ENCODE results near the gene LRBA. TPM values are rescaled to one million over a fixed set of nuclear protein-coding genes. Genes with fewer than 3 reads are reported as not detected.
"Not testable (repeated sequence)": the region's sequence is repeated elsewhere in the genome, so short reads cannot be mapped to it uniquely, and the experiment has no call there.

The LRBA gene, protein sequence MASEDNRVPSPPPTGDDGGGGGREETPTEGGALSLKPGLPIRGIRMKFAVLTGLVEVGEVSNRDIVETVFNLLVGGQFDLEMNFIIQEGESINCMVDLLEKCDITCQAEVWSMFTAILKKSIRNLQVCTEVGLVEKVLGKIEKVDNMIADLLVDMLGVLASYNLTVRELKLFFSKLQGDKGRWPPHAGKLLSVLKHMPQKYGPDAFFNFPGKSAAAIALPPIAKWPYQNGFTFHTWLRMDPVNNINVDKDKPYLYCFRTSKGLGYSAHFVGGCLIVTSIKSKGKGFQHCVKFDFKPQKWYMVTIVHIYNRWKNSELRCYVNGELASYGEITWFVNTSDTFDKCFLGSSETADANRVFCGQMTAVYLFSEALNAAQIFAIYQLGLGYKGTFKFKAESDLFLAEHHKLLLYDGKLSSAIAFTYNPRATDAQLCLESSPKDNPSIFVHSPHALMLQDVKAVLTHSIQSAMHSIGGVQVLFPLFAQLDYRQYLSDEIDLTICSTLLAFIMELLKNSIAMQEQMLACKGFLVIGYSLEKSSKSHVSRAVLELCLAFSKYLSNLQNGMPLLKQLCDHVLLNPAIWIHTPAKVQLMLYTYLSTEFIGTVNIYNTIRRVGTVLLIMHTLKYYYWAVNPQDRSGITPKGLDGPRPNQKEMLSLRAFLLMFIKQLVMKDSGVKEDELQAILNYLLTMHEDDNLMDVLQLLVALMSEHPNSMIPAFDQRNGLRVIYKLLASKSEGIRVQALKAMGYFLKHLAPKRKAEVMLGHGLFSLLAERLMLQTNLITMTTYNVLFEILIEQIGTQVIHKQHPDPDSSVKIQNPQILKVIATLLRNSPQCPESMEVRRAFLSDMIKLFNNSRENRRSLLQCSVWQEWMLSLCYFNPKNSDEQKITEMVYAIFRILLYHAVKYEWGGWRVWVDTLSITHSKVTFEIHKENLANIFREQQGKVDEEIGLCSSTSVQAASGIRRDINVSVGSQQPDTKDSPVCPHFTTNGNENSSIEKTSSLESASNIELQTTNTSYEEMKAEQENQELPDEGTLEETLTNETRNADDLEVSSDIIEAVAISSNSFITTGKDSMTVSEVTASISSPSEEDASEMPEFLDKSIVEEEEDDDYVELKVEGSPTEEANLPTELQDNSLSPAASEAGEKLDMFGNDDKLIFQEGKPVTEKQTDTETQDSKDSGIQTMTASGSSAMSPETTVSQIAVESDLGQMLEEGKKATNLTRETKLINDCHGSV (N-terminal part only)
- polyA plus RNA-seq (ENCODE audit: insufficient read depth in 1 of 5, insufficient read length in 5 of 5, low replicate concordance in 1 of 5): 10 to 100 TPM; 39.8 to 58.2 (median 54.4) TPM
- long read RNA-seq, donor 1: 0 reads
- long read RNA-seq, donor 2, partial matches to known transcripts: 4,629 of 4,783 reads
- long read RNA-seq, donor 2, other reads (novel, unspliced or antisense): 154 of 4,783 reads
- long read RNA-seq, donor 3: 0 reads
- long read RNA-seq, donor 4, partial matches to known transcripts: 5,137 of 5,421 reads
- long read RNA-seq, donor 4, other reads (novel, unspliced or antisense): 284 of 5,421 reads
- long read RNA-seq, donor 5, partial matches to known transcripts: 9,947 of 10,488 reads
- long read RNA-seq, donor 5, other reads (novel, unspliced or antisense): 541 of 10,488 reads
- long read RNA-seq, donor 6, partial matches to known transcripts: 7,137 of 7,520 reads
- long read RNA-seq, donor 6, other reads (novel, unspliced or antisense): 382 of 7,520 reads
- long read RNA-seq, donor 7: 0 reads
- long read RNA-seq, donor 8: 0 reads

DNA sequence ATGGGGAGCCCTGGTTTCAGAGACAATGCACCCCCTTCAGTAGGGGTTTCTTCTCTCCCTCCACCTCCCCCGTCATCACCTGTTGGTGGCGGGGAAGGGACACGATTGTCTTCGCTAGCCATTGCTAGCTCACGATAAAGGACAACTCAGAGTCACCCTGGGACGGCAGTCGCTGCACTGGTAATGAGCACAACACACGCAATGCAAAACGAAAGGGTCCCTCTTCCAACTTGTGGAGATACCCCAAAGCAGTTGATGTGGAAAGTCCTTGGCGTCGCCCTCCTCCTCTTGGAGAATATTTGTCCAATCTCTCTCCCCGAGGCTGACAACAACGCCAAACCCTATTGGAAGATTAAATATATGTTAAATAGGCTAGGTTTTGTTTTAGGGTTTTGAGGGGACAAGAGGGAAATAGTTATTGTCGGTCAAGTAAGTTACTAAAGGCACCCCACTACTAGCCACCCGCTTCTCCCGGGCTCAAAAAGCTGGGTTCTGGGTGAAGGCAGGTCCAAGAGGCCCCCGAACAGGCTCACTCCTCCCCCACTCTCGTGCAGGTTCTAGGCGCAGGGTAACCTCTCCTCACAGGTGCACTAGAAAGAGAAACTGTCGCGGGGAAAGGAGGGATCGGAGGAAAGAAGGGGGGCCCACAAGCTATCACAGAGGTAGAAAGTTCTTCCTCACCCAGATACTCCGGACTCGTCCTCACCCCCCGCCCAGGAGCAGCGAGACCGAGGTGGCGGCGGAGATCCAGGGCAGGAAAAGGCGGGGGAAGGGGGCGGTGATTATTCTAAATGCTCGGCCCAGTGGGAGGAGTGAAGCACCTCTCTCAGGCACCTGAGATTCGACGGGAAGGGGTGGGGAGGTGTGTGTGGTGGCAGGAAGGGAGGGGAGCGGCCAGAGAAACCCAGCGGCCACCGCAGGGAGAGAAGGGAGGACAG, at the start of gene LRBA:
TSS of gene LRBA (minus strand) at position 764 of the 938 bp plus-strand sequence. CDS start at position 122, 642 bp downstream.
- DNase-seq: peak; percentile 68 to 74

DNA sequence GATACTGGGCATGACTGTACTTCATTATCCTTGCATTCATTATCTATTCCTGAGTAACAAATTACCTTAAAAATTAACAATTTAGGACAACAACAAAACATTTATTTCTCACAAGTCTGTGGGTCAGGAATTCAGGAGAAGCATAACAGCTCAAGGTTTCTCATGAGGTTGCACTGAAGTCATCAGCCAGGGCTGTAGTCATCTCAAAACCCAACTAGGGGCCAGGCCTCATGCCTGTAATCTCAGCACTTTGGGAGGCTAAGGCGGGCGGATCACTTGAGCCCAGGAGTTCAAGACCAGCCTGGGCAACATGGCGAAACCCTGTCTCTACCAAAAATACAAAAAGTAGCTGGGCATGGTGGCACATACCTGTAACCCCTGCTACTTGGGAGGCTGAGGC, 48.1 kb upstream of the LRBA start:
- not testable (repeated sequence) for DNase-seq

DNA sequence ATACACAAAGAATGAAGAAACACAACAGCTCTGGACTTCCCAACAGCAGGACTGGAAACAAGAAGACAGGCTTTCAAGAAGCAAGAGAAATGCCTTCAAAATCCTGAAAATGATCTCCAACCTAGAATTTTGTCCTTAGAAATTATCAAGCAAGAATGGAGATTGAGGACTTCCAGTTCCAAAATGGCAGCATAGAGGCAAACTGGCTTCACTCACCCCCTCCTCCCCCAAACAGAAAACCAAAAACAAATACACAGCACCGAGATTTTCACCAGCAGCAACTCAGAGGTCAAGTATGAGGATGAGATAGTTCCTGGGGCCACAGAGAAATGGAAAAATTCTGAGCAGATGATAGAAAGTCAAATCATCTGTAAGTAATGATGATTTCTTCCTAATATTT, 40.5 kb upstream of the LRBA start:
- no peak for DNase-seq

DNA sequence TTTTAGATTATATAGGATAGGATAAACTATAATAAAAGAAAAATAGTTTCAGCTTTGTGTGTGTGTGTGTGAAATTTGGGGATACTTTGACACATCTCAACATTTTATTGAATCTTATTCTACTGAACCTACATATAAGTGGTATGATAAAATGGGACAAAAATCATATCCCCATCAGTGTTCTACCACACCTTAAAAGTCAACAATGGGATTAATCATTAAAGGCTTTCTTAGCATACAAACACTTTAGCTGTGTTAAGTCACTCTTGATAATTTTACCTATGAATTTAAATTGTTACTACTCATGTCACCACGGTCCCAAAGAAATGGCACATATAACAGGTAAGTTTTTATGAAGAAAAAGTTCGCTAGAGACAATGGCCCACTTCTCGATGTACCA, 37.7 kb upstream of the LRBA start:
- DNase-seq: no peak

DNA sequence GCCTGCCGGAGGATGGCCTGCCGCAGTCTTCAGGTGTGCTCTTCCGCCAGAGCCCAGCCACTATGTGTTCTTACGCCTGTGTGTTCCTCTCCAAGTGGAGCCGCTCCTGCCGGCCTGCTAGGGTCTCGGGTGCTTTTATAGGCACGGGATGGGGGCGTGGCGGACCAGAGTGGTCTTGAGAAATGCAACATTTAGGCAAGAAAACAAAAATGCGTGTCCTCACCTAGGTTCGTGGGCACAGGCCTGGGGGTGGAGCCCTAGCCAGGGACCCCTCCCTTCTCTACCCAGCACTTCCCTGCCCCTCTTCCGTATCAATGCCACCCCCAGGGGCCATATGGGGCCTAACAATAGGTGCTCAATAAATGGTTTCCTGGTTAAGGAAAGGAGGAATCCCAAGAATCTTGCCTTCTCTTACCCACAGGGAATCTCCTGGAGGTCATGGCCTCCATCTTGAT, 34.4 kb upstream of the LRBA start:
- DNase-seq: no peak

DNA sequence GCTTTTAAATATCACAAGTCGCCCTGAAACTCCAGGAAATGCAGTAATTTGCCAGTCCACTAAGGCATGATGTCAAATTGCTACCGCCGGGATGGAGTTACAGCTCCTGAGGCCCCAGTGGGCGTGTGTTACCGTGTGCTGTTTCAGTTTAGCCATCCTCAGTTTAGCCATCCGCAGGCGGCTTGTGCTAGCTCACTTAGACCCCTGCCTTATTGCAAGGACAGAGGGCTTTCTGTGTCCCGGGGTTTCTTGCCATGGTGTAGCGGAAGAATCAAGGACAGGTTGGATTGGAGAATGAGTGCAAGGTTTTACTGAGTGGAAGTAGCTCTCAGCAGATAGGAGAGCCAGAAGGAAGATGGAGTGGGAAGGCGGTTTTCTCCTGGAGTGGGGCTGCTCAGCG, 33.8 kb upstream of the LRBA start:
- no peak for DNase-seq

DNA sequence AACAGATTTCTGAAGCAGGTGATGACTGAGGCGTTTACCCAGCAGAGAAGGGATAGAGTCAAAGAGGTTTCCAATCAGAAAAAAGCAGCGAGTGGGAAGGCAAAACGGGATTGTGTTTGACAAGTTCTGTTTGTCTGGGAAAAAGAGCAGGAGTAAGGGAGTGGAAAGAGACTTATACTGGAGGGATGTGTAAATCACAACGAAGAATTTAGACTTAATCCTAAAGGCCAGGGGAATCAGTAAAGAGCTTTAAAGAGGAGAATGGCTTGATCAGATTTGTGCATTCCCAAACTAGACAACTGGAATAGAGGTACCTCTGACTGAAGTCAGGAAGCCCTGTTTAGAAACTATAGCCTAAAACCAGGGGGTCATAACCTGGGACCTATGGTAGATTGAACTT, 31.5 kb upstream of the LRBA start:
- no peak for DNase-seq

DNA sequence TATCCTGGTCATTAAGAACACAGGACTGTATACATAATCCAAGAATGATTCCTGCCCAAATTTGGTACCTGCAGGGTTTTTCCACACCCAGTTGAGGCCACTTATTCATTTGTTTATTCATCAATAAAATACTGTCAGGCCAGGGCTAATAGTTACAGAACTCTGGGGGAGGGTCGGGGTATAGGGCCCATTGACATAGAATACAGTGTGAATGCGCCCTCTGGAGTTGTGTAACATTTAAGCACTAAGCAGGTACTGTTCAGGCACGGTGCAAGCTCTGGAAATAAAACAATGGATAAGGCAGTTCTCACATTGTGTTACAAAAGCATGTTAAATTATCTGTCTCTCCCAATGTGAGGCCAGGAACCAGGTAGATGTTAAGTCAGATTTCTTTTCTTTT, 30.8 kb upstream of the LRBA start:
- no peak for DNase-seq

DNA sequence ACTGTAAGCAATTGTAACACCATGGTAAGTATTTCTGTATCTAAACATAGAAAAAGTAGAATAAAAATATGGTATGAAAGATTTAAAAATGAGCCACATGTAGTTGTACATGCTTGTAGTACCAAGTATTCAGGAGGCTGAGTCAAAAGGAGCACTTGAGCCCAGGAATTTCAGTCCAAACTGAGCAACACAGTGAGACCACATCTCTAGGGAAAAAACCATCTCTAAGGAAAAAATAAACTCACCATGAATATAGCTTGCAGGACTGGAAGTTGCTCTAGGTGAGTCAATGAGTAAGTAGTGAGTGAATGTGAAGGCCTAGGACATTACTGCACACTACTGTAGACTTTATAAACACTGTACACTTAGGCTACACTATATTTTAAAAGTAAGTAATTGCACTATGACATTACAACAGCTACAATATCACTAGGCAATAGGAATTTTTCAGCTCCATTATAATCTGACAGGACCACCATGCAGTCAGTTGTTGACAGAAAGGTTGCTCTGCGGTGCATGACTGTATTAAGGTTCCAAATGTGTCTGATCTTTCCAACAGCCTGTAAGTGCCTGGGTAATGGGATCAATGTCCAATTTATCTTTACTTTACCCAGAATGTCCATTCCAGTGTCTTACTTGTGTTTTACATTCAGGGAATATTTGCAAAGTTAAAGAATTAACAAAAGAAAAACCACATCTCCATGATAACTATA, 28.9 kb upstream of the LRBA start:
- no peak for DNase-seq

DNA sequence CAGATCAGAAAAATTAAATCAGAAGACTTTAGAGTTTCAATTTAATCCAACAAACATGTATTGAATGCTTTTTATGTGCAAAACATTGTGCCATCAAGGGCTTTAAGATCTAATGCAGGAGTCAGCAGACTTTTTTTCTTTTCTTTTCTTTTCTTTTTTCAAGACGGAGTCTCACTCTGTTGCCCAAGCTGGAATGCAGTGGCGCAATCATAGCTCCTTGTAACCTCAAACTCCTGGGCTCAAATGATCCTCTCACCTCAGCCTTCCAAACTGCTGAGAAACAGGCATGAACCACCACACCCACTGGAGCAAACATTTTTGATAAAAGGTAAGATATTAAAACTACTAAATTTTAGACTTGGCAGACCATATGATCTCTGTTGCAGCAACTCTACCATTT, 24.6 kb upstream of the LRBA start:
- DNase-seq: no peak

DNA sequence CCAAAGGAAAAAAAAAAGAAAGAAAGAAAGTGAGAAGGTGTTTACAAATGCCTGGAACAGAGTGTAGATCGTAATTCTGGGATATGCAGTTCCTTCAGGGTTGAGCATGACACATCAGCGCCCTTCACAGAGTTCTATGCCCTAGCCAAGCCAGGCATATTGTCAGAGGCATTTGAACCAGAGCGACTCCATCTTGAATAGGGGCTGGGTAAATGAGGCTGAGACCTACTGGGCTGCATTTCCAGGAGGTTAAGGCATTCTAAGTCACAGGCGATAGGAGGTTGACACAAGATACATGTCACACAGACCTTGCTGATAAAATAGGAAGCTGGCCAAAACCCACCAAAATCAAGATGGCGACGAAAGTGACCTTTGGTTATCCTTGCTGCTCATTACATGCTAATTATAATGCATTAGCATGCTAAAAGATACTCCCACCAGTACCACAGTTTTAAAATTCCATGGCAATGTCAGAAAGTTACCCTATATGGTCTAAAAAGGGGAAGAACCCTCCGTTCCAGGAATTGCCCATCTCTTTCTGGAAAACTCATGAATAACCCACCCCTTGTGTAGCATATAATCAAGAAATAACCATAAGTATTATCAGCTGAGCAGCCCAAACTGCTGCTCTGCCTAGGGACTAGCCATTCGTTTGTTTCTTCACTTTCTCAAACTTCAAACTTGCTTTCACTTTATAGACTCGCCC, 23.5 kb upstream of the LRBA start:
- DNase-seq: no peak

DNA sequence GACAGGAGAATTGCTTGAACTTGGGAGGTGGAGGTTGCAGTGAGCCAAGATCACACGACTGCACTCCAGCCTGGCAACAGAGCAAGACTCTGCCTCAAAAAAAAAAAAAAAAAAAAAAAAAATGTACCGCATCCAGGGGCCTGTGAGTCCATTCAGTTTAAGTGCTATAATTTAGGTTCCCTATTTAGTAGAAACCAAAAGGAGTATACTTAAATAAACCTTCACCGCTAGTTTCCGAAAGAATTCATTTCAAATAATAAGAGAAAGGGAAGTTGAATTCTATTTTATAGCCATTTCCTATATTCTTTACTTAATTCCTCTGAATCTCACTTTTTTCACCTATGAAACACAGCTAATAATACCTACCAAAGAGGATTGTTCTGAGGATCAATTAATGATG, 20.8 kb upstream of the LRBA start:
- no peak for DNase-seq

DNA sequence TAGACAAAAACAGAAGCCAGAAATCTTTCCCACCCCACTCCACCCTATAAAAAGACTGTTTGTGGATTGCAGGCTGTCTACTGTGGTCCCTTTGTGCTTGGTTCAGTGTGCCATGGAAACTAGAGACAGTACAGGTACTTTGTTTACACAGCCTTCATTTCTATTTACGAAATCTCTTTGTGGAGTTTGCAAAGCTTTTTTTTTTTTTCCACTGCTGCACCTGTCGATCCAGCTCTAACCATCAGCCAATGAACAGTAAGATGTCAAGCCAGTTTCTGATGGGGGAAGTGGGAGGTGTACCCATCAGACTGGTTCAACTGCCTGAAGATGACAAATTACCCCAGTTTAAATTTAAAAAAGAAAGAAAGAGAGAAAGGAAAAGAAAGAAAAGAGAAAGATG, 20.2 kb upstream of the LRBA start:
- DNase-seq: peak in 1 of 2 donors; percentile 31

DNA sequence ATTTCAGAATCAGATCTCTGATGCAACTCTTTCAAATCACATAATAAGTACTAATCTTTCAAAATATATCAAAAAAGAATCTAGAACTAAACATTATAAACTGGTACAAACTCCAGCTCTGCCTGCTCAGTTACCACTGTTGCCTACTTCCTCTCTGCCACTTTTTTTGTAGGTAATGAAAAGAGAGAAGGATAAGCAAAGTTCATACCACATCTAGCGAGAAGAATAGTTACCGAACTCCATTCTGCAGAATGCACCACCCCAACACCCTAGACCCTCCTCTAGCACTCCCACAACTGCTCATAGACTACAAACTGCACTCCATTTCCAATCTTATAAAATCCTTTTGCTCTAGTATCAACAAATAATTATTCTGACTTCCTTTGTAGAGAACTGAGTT, 19.7 kb upstream of the LRBA start:
- no peak for DNase-seq

DNA sequence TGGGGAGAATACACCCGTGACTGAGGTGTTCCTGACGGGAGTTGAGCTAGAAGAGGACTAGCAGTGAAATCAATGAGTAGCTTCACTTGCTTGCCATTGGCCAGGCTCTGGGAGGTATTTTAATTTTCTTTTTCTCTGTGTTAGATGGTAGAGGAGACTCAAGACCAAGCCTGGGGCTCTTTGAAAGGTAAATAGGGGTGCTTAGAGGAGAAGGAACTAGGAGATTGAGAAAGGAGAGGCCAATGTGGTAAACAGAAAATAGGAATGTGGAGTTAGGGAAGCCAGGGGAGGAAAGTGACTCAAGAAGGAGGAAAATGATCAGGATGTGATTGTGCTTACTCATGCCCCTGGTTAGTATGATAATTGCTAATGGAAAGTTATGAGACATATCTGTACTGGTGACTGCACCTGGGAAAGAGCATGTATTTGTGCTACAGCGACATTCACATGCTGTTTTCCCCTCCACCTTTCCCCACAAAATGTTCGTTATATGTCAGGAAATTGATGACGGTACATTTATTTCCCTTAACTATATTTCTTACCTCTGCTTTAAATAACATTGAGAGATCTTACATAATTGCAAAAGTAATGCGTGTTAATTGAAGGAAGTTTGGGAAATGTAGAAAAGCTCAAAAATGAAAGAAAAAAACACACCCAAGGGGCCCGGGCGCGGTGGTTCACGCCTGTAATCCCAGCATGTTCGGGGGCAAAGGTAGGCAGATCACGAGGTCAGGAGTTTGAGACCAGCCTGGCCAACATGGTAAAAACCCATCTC, 16.9 kb upstream of the LRBA start:
- DNase-seq: no peak

DNA sequence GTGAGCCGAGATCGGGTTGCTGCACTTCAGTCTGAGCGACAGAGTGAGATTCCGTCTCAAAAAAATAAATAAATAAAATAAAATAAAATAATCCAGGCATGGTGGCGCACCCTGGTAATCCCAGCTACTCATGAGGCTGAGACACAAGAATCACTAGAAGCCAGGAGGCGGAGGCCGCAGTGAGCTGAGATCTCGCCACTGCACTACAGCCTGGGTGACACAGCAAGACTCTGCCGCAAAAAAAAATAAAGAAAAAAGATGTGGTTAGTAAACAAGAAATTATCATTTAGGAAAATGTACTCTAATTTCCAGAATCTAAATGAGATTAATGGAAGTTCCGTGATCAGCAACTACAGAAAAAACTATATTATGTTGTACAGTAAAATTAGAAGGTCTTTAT, 14.5 kb upstream of the LRBA start:
- no peak for DNase-seq

DNA sequence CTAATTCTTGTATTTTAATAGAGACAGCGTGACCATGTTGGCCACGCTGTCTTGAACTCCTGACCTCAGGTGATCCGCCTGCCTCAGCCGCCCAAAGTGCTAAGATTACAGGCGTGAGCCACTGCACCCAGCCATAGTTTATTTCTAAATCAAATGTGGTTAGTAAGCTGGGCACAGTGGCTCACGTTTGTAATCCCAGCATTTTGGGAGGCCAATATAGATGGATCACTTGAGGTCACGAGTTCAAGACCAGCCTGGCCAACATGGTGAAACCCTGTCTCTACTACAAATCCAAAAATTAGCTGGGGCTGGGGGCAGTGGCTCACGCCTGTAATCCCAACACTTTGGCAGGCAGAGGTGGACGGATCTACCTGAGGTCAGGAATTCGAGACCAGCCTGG, 13.9 kb upstream of the LRBA start:
- DNase-seq: not testable (repeated sequence)

DNA sequence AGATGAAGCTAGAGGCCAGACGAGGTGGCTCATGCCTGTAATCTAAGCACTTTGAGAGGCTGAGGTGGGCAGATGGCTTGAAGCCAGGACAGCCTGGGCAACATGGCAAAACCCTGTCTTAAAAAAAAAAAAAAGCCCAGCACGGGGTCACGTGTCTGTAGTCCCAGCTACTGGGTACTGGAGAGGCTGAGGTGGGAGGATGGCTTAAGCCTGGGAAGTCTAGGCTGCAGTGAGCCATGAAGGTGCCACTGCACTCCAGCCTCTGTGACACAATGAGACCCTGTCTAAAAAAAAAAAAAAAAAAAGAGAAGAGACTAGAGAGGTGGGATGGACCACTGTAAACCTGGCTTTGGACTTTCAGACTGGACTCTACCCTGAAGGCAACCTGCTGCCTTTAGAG, 10.7 kb upstream of the LRBA start:
- DNase-seq: no peak
